ENCODE measurements around the gene CLBA1. TPM values are rescaled to one million over a fixed set of nuclear protein-coding genes. Genes with fewer than 3 reads are reported as not detected.

CLBA1 gene
- total and polyA plus RNA-seq, 9 of the 15 experiments (the other 6 are each of a cell fraction or from before 2014, with no cell fraction given) = 0.04 to 3.9 (median 2.6) TPM

GRCh38 chr14:104972301-104973134 is 13.1 kb upstream of the CLBA1 start:
- POLR2A ChIA-PET = interaction anchor here (0.6 to 1.2 kb wide), 4 partner anchors 10 to 36 kb away, joined by 3 to 4 read pairs (median 3); no protein-coding TSS in a partner anchor
- no TSS peak for BruUV-seq (replicated peaks)

GRCh38 chr14:104973135-104973384 is 12.5 kb upstream of the CLBA1 start:
- Histone ChIP-seq H3K9ac (ENCODE audit: insufficient read depth in 1 of 2, low read depth in 2 of 2, low read length in 2 of 2) (no peak overlapping the region), H3K4me1 (replicated peaks in 1 of 2; ENCODE audit: control insufficient read depth in 2 of 2, insufficient read depth in 2 of 2, low read length in 2 of 2) (peaks cover 0 to 81% of the 10 kb centered on the region in 2 experiments; a peak in 3 of 5 replicates)

More at GRCh38 chr14:104972301-104973134, 13.1 kb upstream of the CLBA1 start:
- H3K4me2 ChIP-seq (ENCODE audit: insufficient read depth, low read length) = no peak overlapping the region
- no peaks in the 10 kb centered on the region for H3K79me2 ChIP-seq (ENCODE audit: control insufficient read depth, insufficient read depth, low read length)
- peaks cover 0 to 9% of the 10 kb centered on the region in 2 experiments; a peak in 1 of 5 replicates for H3K27me3 ChIP-seq (ENCODE audit: control insufficient read depth in 2 of 2, insufficient read depth in 2 of 2, low read length in 2 of 2)
- H3K9me3 ChIP-seq (replicated peaks; ENCODE audit: control insufficient read depth, insufficient read depth, low read depth, low read length) = no peaks in the 10 kb centered on the region
- H3K36me3 ChIP-seq (ENCODE audit: control insufficient read depth, insufficient read depth, low read length) = no peaks in the 10 kb centered on the region
- CTCF ChIA-PET (ENCODE audit: low intra/inter-chr PET ratio) = no interaction called here
- H3K4me3 ChIP-seq = no peak overlapping the region
- H4K20me1 ChIP-seq (replicated peaks; ENCODE audit: control insufficient read depth, insufficient read depth, low read length) = peaks cover 16% of the 10 kb centered on the region; the same call in 1 of the 2 replicates
- intact Hi-C loops (cut with micrococcal nuclease) (no loop called here), in situ Hi-C loops (cut with MboI) (loop anchor here (5.0 kb wide), 1 partner anchor 75 kb away; no protein-coding TSS in a partner anchor)
- H3K9ac ChIP-seq (ENCODE audit: insufficient read depth in 1 of 2, low read depth in 2 of 2, low read length in 2 of 2) = no peak overlapping the region
- no peak for TF ChIP-seq PYGO2 (tag; IDR thresholded peaks at IDR 0.05)
- 0 out of 2 replicates have a peak, but pooled peaks have one; percentile 12 for TF ChIP-seq BHLHE40 (IDR thresholded peaks at IDR 0.05; ENCODE audit: low read length)
- 18% methylated on average over 17 of the region's 28 CpGs for WGBS (ENCODE audit: insufficient coverage, low coverage, missing lambda C conversion rate)
- no peak for ATAC-seq
- no peak for DNase-seq (ENCODE audit: extremely low read depth in 1 of 4, low spot score in 3 of 4)
- no peaks in the 10 kb centered on the region for H3K9me1 ChIP-seq (ENCODE audit: control insufficient read depth, insufficient read depth, low read length)
- H3K27ac ChIP-seq (ENCODE audit: extremely low read depth, low read depth, low read length) = no peak overlapping the region
- H2AFZ ChIP-seq (ENCODE audit: low read depth, low read length) = no peak overlapping the region
- H3K4me1 ChIP-seq (replicated peaks in 1 of 2; ENCODE audit: control insufficient read depth in 2 of 2, insufficient read depth in 2 of 2, low read length in 2 of 2) = peaks cover 0 to 81% of the 10 kb centered on the region in 2 experiments; a peak in 3 of 5 replicates
- FAIRE-seq = no peak

More at GRCh38 chr14:104973135-104973384, 12.5 kb upstream of the CLBA1 start:
- FAIRE-seq (no peak), DNase-seq (ENCODE audit: extremely low read depth in 1 of 4, low spot score in 3 of 4) (no peak), ATAC-seq (no peak)
- no TSS peak for BruUV-seq (replicated peaks)
- Histone ChIP-seq H3K79me2 (ENCODE audit: control insufficient read depth, insufficient read depth, low read length) (no peaks in the 10 kb centered on the region), H2AFZ (ENCODE audit: low read depth, low read length) (no peak overlapping the region), H3K4me2 (ENCODE audit: insufficient read depth, low read length) (no peak overlapping the region), H3K4me3 (no peak overlapping the region), H3K27ac (ENCODE audit: extremely low read depth, low read depth, low read length) (no peak overlapping the region), H3K9me1 (ENCODE audit: control insufficient read depth, insufficient read depth, low read length) (no peaks in the 10 kb centered on the region), H3K27me3 (ENCODE audit: control insufficient read depth in 2 of 2, insufficient read depth in 2 of 2, low read length in 2 of 2) (peaks cover 0 to 6% of the 10 kb centered on the region in 2 experiments; a peak in 1 of 5 replicates), H4K20me1 (replicated peaks; ENCODE audit: control insufficient read depth, insufficient read depth, low read length) (peaks cover 16% of the 10 kb centered on the region; the same call in 1 of the 2 replicates), H3K36me3 (ENCODE audit: control insufficient read depth, insufficient read depth, low read length) (no peaks in the 10 kb centered on the region), H3K9me3 (replicated peaks; ENCODE audit: control insufficient read depth, insufficient read depth, low read depth, low read length) (no peaks in the 10 kb centered on the region)
- intact Hi-C loops (cut with micrococcal nuclease) (no loop called here), in situ Hi-C loops (cut with MboI) (loop anchor here (5.0 kb wide), 1 partner anchor 74 kb away; no protein-coding TSS in a partner anchor)
- ChIA-PET POLR2A (interaction anchor here (0.7 to 1.2 kb wide), 2 partner anchors 10 to 11 kb away, joined by 3 to 4 read pairs; no protein-coding TSS in a partner anchor), CTCF (ENCODE audit: low intra/inter-chr PET ratio) (no interaction called here)
- TF ChIP-seq FOSL1 (tag; conservative IDR thresholded peaks at IDR 0.05) (0 out of 2 replicates have a peak, but pooled peaks have one; percentile 36), GMEB1 (CRISPR knock-in tag; IDR thresholded peaks at IDR 0.05) (no peak), CREB3 (tag; conservative IDR thresholded peaks at IDR 0.05; ENCODE audit: low read depth) (no peak), POLR2AphosphoS5 (IDR thresholded peaks at IDR 0.05; ENCODE audit: control insufficient read depth, insufficient read depth, low read depth, low read length) (no peak), PHB2 (IDR thresholded peaks at IDR 0.05; ENCODE audit: low read depth) (no peak)
- WGBS (ENCODE audit: insufficient coverage, low coverage, missing lambda C conversion rate) = 20% methylated on average over 9 of the region's 12 CpGs

Measured in K562 (cell line).